Measurements from ENCODE around the gene GGA1.

GGA1 gene

DNA sequence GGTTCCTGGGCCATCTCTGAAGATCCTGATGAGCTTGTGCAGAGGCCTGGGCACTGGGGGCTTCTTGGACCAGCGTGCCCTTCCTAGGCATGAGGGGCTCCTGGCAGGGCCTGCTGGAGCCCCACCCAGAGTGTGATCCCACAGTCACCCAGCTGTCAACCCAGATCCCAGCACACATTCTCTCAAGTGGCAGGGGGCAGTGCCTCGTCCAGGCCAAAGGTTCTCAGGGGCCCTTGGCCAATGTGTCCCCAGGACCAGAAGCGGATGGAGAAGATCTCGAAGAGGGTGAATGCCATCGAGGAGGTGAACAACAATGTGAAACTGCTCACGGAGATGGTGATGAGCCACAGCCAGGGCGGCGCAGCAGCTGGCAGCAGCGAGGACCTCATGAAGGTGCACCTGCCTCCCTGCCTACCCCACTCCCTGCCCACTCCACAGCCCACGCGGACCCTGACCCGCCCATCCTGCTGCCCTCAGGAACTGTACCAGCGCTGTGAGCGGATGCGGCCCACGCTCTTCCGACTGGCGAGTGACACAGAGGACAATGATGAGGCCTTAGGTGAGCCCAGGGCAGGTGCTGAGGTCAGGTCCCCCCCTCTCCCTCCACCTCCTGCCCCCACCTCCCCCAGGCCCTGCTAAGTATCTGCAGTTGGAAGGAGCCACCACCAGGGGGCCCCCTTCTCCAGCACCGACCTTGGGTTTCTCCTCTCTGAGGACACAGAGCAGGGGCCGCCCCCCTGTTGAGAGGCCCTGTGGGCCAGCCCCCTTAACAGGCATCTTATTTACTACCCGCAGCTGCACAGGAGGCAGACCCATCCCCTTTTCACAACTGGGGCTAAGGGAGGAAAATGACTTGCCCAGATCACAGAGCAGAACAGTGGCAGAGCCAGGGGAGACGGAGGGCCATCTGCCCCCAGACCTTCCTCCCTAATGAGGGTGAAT lies 14.7 kb downstream of the GGA1 start:
- Histone ChIP-seq H3K4me3 (ENCODE audit: low read length) (no peak overlapping the region), H3K27me3 (ENCODE audit: insufficient read depth, low read length) (no peaks in the 10 kb centered on the region), H3K4me1 (ENCODE audit: insufficient read depth, low read length) (peaks cover 5% of the 10 kb centered on the region), H3K9me3 (ENCODE audit: low read length) (no peaks in the 10 kb centered on the region), H3K36me3 (ENCODE audit: insufficient read depth, low read length) (peaks cover 52% of the 10 kb centered on the region), H2AFZ (ENCODE audit: low read depth, low read length) (no peak overlapping the region)

GRCh38 chr22:37624017-37624365 lies 15.4 kb downstream of the GGA1 start:
- H3K4me1 ChIP-seq (ENCODE audit: insufficient read depth, low read length): peaks cover 5% of the 10 kb centered on the region
- no peak overlapping the region for H3K4me3 ChIP-seq (ENCODE audit: low read length)
- H3K27me3 ChIP-seq (ENCODE audit: insufficient read depth, low read length): no peaks in the 10 kb centered on the region
- no peak overlapping the region for H2AFZ ChIP-seq (ENCODE audit: low read depth, low read length)
- H3K9me3 ChIP-seq (ENCODE audit: low read length): no peaks in the 10 kb centered on the region
- H3K36me3 ChIP-seq (ENCODE audit: insufficient read depth, low read length): peaks cover 54% of the 10 kb centered on the region

DNA sequence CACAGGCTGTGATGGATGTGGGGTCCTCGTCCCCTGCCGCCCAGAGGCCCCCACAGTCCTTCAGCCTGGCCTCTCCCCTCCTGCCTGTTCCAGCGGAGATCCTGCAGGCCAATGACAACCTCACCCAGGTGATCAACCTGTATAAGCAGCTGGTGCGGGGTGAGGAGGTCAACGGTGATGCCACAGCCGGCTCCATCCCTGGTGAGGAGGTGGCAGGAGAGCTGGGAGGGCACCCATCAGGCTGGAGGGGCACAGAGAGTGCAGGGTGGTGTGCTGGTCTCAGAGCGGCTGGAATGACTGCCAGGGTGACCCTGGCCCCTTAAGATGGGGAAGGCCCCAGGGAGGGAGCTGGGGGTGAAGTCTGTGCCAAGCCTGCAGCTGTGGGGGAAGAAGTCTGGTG lies 16.2 kb downstream of the GGA1 start:
- Histone ChIP-seq H3K9me3 (ENCODE audit: low read length) (no peaks in the 10 kb centered on the region), H3K27me3 (ENCODE audit: insufficient read depth, low read length) (no peaks in the 10 kb centered on the region), H2AFZ (ENCODE audit: low read depth, low read length) (no peak overlapping the region), H3K4me3 (ENCODE audit: low read length) (no peak overlapping the region), H3K4me1 (ENCODE audit: insufficient read depth, low read length) (peaks cover 5% of the 10 kb centered on the region), H3K36me3 (ENCODE audit: insufficient read depth, low read length) (peaks cover 55% of the 10 kb centered on the region)

DNA sequence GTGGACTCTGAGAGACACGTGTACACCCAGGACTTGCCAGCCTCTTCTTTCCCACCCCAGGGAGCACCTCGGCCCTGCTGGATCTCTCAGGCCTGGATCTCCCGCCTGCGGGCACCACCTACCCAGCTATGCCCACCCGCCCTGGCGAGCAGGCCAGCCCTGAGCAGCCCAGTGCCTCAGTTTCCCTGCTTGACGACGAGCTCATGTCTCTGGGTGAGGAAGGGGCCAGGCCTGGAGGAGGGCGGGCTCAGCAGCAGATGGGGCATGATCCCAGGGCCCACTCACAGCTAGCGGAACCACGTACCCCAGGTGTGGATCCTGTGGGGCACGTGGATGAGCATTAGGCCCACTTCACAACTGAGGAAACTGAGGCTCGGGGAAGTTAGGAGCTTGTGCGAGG lies 17.1 kb downstream of the GGA1 start:
- Histone ChIP-seq H3K9me3 (ENCODE audit: low read length) (no peaks in the 10 kb centered on the region), H3K27me3 (ENCODE audit: insufficient read depth, low read length) (no peaks in the 10 kb centered on the region), H2AFZ (ENCODE audit: low read depth, low read length) (no peak overlapping the region), H3K4me3 (ENCODE audit: low read length) (no peak overlapping the region), H3K36me3 (ENCODE audit: insufficient read depth, low read length) (peaks cover 51% of the 10 kb centered on the region), H3K4me1 (ENCODE audit: insufficient read depth, low read length) (peaks cover 5% of the 10 kb centered on the region)

DNA sequence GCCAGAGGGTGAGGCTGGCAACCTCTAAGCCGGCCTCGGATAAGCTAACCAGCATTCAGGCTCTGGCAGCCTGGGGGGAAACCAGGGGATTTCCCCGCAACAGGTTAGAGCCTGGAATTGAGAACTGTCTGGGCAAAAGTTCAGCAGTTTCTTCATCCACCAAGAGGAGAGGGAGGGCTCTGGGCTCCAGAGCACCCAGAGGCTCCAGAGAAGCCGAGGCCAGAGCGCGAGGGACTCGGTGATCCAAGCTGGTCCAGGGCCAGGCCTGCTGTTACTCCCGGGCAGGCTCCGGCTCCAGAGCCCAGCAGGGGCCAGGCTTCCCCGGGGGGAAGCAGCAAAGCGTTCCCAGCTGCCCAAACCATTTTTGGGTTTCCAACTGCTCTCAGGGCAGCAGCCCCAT lies 17.5 kb downstream of the GGA1 start:
- H2AFZ ChIP-seq (ENCODE audit: low read depth, low read length): no peak overlapping the region
- H3K9me3 ChIP-seq (ENCODE audit: low read length): no peaks in the 10 kb centered on the region
- H3K36me3 ChIP-seq (ENCODE audit: insufficient read depth, low read length): peaks cover 52% of the 10 kb centered on the region
- H3K4me1 ChIP-seq (ENCODE audit: insufficient read depth, low read length): peaks cover 5% of the 10 kb centered on the region
- no peaks in the 10 kb centered on the region for H3K27me3 ChIP-seq (ENCODE audit: insufficient read depth, low read length)
- H3K4me3 ChIP-seq (ENCODE audit: low read length): no peak overlapping the region

GRCh38 chr22:37626556-37627075 lies 18.0 kb downstream of the GGA1 start:
- Histone ChIP-seq H3K36me3 (ENCODE audit: insufficient read depth, low read length) (peaks cover 51% of the 10 kb centered on the region), H2AFZ (ENCODE audit: low read depth, low read length) (no peak overlapping the region), H3K9me3 (ENCODE audit: low read length) (no peaks in the 10 kb centered on the region), H3K4me3 (ENCODE audit: low read length) (no peak overlapping the region), H3K27me3 (ENCODE audit: insufficient read depth, low read length) (no peaks in the 10 kb centered on the region), H3K4me1 (ENCODE audit: insufficient read depth, low read length) (peaks cover 5% of the 10 kb centered on the region)

DNA sequence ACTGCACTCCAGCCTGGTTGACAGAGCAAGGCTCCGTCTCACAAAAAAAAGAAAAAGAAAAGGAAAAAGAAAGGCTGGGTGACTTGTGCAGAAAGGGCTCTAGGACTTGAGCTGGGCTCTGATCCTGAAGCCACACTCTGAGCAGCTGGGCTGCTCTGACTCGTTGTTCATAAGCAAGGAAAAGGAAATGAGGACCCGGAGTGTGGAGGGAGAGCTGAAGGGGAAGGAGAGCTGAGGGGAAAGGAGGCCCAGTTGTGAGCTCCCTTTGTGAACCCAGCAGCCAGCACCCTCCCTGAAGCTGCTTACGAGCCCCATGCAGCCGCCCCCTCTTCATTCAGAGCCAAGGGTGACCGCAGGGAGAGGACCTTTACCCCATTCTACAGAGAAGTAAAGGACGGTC lies 18.5 kb downstream of the GGA1 start:
- H3K4me1 ChIP-seq (ENCODE audit: insufficient read depth, low read length): peaks cover 5% of the 10 kb centered on the region
- no peaks in the 10 kb centered on the region for H3K27me3 ChIP-seq (ENCODE audit: insufficient read depth, low read length)
- peaks cover 48% of the 10 kb centered on the region for H3K36me3 ChIP-seq (ENCODE audit: insufficient read depth, low read length)
- H3K4me3 ChIP-seq (ENCODE audit: low read length): no peak overlapping the region
- H3K9me3 ChIP-seq (ENCODE audit: low read length): no peaks in the 10 kb centered on the region
- H2AFZ ChIP-seq (ENCODE audit: low read depth, low read length): no peak overlapping the region

DNA sequence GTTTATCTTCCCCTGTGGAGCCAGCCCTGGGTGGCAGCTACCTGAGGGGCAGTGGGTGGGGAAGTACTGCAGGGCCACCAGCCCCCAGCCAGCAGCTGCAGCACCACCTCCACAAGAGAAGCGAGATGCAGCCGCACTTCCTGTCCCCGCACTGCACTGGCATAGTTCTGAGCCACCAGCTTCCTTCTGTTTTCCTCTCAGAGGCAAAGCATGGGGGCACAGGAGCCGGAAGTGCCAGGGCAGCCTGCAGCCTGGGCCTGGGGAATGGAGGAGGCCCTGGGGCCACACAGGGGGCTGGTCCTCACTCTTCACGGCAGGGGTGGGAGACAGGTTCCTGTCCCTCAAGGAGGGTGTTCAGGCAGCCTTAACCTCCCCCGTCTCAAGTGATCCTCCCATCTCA lies 18.9 kb downstream of the GGA1 start:
- H3K4me1 ChIP-seq (ENCODE audit: insufficient read depth, low read length): peaks cover 6% of the 10 kb centered on the region
- no peak overlapping the region for H3K4me3 ChIP-seq (ENCODE audit: low read length)
- no peaks in the 10 kb centered on the region for H3K9me3 ChIP-seq (ENCODE audit: low read length)
- peaks cover 49% of the 10 kb centered on the region for H3K36me3 ChIP-seq (ENCODE audit: insufficient read depth, low read length)
- H3K27me3 ChIP-seq (ENCODE audit: insufficient read depth, low read length): no peaks in the 10 kb centered on the region
- H2AFZ ChIP-seq (ENCODE audit: low read depth, low read length): no peak overlapping the region

GRCh38 chr22:37628830-37629229 lies 20.2 kb downstream of the GGA1 start:
- Histone ChIP-seq H3K36me3 (ENCODE audit: insufficient read depth, low read length) (peaks cover 53% of the 10 kb centered on the region), H3K9me3 (ENCODE audit: low read length) (no peaks in the 10 kb centered on the region), H2AFZ (ENCODE audit: low read depth, low read length) (no peak overlapping the region), H3K4me1 (ENCODE audit: insufficient read depth, low read length) (peaks cover 17% of the 10 kb centered on the region), H3K27me3 (ENCODE audit: insufficient read depth, low read length) (no peaks in the 10 kb centered on the region), H3K4me3 (ENCODE audit: low read length) (no peak overlapping the region)

DNA sequence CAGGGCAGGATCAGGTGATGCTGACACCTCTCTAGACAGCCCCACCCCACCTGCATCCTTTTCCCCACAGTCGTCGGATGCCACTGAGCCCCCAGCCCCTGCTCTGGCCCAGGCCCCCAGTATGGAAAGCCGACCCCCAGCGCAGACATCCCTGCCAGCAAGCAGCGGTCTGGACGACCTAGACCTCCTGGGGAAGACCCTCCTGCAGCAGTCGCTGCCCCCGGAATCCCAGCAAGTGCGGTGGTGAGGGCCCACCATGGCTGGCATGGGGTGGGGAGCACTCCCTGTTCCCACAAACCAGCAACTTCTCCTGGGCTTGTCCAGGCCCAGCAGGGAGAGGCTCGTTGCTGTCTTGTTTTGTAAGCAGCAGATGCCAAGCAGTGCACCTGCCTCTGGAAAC lies 21.3 kb downstream of the GGA1 start:
- Histone ChIP-seq H3K9me3 (ENCODE audit: low read length) (no peaks in the 10 kb centered on the region), H3K4me3 (ENCODE audit: low read length) (no peak overlapping the region), H3K36me3 (ENCODE audit: insufficient read depth, low read length) (peaks cover 48% of the 10 kb centered on the region), H3K4me1 (ENCODE audit: insufficient read depth, low read length) (peaks cover 25% of the 10 kb centered on the region), H2AFZ (ENCODE audit: low read depth, low read length) (no peak overlapping the region), H3K27me3 (ENCODE audit: insufficient read depth, low read length) (no peaks in the 10 kb centered on the region)

DNA sequence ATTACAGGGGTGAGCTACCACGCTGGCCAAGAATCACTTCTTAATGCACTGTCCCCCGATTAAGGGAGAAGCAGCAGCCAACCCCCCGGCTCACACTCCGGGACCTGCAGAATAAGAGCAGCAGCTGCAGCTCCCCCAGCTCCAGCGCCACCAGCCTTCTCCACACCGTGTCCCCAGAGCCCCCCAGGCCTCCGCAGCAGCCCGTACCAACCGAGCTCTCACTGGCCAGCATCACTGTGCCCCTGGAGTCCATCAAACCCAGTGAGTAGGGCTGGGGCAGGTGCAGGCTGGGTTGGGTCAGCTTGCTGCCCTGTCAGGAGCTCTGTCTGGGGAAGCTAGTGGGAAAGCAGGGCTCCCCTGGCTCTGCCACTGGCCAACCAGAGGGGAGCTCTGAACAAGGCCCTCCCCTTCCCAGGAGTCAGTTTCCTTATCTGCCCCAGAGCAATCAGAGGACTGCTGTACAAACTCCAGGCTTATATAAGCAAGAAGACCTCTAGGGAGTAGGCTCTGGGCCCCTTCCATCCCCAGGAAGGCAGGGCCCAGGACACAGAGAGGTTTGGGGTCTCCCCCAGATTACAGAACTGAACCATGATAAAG lies 22.3 kb downstream of the GGA1 start:
- Histone ChIP-seq H2AFZ (ENCODE audit: low read depth, low read length) (no peak overlapping the region), H3K9me3 (ENCODE audit: low read length) (no peaks in the 10 kb centered on the region), H3K27me3 (ENCODE audit: insufficient read depth, low read length) (no peaks in the 10 kb centered on the region), H3K36me3 (ENCODE audit: insufficient read depth, low read length) (peaks cover 41% of the 10 kb centered on the region), H3K4me1 (ENCODE audit: insufficient read depth, low read length) (peaks cover 25% of the 10 kb centered on the region), H3K4me3 (ENCODE audit: low read length) (no peak overlapping the region)

DNA sequence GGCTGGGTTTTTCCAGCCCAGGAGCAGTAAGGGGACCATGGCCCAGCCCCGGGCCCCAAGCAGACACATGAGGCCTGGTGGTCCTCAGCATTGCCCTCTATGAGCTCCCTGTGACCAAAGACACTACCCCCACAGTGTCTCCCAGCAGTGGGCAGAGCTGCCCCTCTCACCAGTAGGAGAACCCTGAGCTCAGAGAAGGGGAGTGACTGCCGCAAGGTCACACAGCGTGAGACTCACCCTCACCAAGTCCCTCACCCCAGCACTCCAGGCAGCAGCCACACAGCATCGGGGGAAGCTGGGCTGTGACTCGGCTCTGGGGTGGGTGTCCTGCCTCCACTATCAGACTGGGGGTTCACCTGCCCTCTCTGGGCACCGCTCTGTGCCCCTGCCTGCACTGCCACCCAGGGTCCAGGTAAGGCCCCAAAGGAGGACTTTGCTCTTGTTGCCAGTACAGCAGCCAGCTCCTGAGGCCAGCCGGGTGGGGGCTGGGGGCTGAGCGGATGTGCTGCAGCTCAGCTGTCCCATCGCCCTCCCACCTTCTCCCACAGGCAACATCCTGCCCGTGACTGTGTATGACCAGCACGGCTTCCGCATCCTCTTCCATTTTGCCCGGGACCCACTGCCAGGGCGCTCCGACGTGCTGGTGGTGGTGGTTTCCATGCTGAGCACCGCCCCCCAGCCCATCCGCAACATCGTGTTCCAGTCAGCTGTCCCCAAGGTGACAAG lies 23.0 kb downstream of the GGA1 start:
- Histone ChIP-seq H3K4me1 (ENCODE audit: insufficient read depth, low read length) (peaks cover 27% of the 10 kb centered on the region), H3K9me3 (ENCODE audit: low read length) (no peaks in the 10 kb centered on the region), H2AFZ (ENCODE audit: low read depth, low read length) (no peak overlapping the region), H3K27me3 (ENCODE audit: insufficient read depth, low read length) (no peaks in the 10 kb centered on the region), H3K4me3 (ENCODE audit: low read length) (no peak overlapping the region), H3K36me3 (ENCODE audit: insufficient read depth, low read length) (peaks cover 40% of the 10 kb centered on the region)
